ENCODE measurements around the gene ARHGAP42.

ARHGAP42 gene

GRCh38 chr11:100928426-100928825, 241.3 kb downstream of the ARHGAP42 start:
- DNase-seq (ENCODE audit: low read depth in 1 of 2, low spot score in 1 of 2), result no peak
- in situ Hi-C loops (cut with HindIII; ENCODE audit: low pct_unique_long_range_greater_than_20kb, low sequenced_read_pairs), result no loop called here
- no peak for TF ChIP-seq JUND (IDR thresholded peaks at IDR 0.05; ENCODE audit: low read depth)

GRCh38 chr11:100929377-100929776, 242.3 kb downstream of the ARHGAP42 start:
- no peak for TF ChIP-seq JUND (IDR thresholded peaks at IDR 0.05; ENCODE audit: low read depth)
- DNase-seq (ENCODE audit: low read depth in 1 of 2, low spot score in 1 of 2), result no peak
- in situ Hi-C loops (cut with HindIII; ENCODE audit: low pct_unique_long_range_greater_than_20kb, low sequenced_read_pairs), result no loop called here

- in situ Hi-C loops (cut with HindIII; ENCODE audit: low pct_unique_long_range_greater_than_20kb, low sequenced_read_pairs), result no loop called here
- no peak for TF ChIP-seq JUND (IDR thresholded peaks at IDR 0.05; ENCODE audit: low read depth)
- peak; percentile 33 to 82 for DNase-seq (ENCODE audit: low read depth in 1 of 2, low spot score in 1 of 2)
Observed at GRCh38 chr11:100930185-100930778, 243.2 kb downstream of the ARHGAP42 start.

DNA sequence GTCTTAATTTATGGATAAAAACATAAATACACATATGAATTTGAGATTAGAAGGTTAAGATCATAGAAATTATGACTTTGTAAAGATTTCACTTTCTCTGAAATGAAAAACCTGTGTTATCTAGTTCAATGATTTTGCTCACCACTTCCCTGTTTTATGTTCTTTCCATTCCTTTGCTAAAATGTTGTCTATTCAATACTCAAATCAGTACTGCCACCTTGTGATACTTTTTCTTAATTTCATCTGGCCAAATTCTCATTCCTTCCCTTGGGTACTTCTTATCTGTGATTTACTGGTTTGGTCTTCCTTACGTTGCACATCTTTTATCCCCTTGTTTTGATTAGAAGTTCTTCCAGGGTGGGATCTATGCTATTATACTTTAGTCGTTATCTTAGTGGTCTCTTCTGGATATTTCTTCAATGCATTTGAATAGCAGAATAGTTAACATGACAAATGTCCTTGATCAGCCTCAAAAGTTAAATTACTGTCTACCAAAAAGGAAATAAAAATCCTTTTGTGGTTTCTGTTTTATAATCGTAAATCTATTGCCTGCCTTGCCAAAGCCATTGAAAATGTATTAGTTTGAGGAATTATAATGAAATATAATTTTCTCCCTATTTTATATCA, 245.5 kb downstream of the ARHGAP42 start:
- no peak for TF ChIP-seq JUND (IDR thresholded peaks at IDR 0.05; ENCODE audit: low read depth)
- peak; percentile 23 to 70 for DNase-seq (ENCODE audit: low read depth in 1 of 2, low spot score in 1 of 2)
- in situ Hi-C loops (cut with HindIII; ENCODE audit: low pct_unique_long_range_greater_than_20kb, low sequenced_read_pairs), result no loop called here

GRCh38 chr11:100936781-100937180, 249.7 kb downstream of the ARHGAP42 start:
- no peak for DNase-seq (ENCODE audit: low read depth in 1 of 2, low spot score in 1 of 2)
- in situ Hi-C loops (cut with HindIII; ENCODE audit: low pct_unique_long_range_greater_than_20kb, low sequenced_read_pairs), result no loop called here
- no peak for TF ChIP-seq JUND (IDR thresholded peaks at IDR 0.05; ENCODE audit: low read depth)

- in situ Hi-C loops (cut with HindIII; ENCODE audit: low pct_unique_long_range_greater_than_20kb, low sequenced_read_pairs), result no loop called here
Observed at GRCh38 chr11:100939571-100939970, 252.5 kb downstream of the ARHGAP42 start.

DNA sequence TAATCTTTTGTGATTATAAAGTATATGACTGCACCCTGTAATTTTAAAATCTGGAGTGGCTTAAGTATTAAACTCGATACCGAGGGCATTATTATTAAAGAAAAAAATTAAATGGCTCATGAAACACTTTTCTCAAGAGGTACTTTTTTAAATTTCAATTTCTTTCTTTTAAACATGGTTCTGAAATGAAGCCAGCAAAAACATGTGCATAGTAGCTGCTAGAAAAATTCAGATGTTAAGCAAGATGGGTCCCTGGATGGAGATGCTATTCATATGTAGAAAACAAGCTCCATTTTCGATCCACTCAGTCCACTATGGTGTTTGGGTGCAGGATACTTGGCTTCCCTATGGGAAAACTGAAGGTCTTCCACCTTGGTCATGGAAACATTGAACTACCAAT, 253.0 kb downstream of the ARHGAP42 start:
- no peak for DNase-seq (ENCODE audit: low read depth in 1 of 2, low spot score in 1 of 2)
- in situ Hi-C loops (cut with HindIII; ENCODE audit: low pct_unique_long_range_greater_than_20kb, low sequenced_read_pairs), result no loop called here
- no peak for TF ChIP-seq JUND (IDR thresholded peaks at IDR 0.05; ENCODE audit: low read depth)

More at GRCh38 chr11:100939571-100939970, 252.5 kb downstream of the ARHGAP42 start:
- no peak for DNase-seq (ENCODE audit: low read depth in 1 of 2, low spot score in 1 of 2)
- no peak for TF ChIP-seq JUND (IDR thresholded peaks at IDR 0.05; ENCODE audit: low read depth)

DNA sequence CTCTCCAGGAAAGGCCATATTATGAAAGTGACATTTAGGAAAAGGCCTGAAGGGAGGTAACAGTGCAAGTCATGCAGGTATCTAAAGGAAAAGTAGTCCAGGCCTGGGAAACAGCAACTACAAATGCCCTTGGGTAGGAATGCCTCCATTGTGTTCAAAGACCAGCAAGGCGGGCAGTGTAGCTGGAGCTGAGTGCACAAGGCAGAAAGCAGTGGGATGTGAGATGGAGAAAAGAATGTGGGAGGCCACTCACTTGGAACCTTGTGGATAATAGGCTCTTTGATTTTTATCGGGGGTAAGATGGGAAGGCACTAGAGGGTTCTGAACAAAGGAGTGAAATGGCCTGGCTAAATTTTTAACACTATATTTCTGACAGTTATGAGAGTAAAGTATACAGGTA, 253.9 kb downstream of the ARHGAP42 start:
- DNase-seq (ENCODE audit: low read depth in 1 of 2, low spot score in 1 of 2), result peak in 1 of 2 experiments; percentile 25

GRCh38 chr11:100942016-100942415, 254.9 kb downstream of the ARHGAP42 start:
- peak in 1 of 2 experiments; percentile 51 for DNase-seq (ENCODE audit: low read depth in 1 of 2, low spot score in 1 of 2)
- TF ChIP-seq JUND (IDR thresholded peaks at IDR 0.05; ENCODE audit: low read depth), result no peak
- in situ Hi-C loops (cut with HindIII; ENCODE audit: low pct_unique_long_range_greater_than_20kb, low sequenced_read_pairs), result no loop called here

More for the DNA sequence above, 253.9 kb downstream of the ARHGAP42 start:
- in situ Hi-C loops (cut with HindIII; ENCODE audit: low pct_unique_long_range_greater_than_20kb, low sequenced_read_pairs), result no loop called here
- TF ChIP-seq JUND (IDR thresholded peaks at IDR 0.05; ENCODE audit: low read depth), result no peak

DNA sequence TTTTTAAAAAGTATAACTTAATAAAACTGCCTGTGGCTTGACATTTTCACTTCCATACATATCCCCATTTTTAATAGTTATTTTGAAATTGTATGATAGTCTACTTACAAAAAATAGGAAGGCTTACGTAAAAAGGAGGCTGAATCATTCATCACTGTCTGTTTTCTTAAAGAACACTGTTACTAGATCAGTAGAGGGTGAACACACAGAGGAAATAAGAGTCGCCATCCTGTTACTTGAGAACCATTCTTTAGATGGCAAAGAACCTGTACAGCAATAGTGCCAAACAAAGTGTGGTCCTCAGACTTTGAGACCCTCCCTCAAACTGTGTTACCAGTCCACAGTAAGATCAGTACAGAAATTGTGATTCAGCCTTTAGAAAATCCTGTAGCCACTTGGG, 261.8 kb downstream of the ARHGAP42 start:
- TF ChIP-seq JUND (IDR thresholded peaks at IDR 0.05; ENCODE audit: low read depth), result no peak
- in situ Hi-C loops (cut with HindIII; ENCODE audit: low pct_unique_long_range_greater_than_20kb, low sequenced_read_pairs), result no loop called here
- DNase-seq (ENCODE audit: low read depth in 1 of 2, low spot score in 1 of 2), result no peak

GRCh38 chr11:100949443-100949842, 262.4 kb downstream of the ARHGAP42 start:
- no peak for TF ChIP-seq JUND (IDR thresholded peaks at IDR 0.05; ENCODE audit: low read depth)
- peak in 1 of 2 experiments; percentile 77 for DNase-seq (ENCODE audit: low read depth in 1 of 2, low spot score in 1 of 2)
- in situ Hi-C loops (cut with HindIII; ENCODE audit: low pct_unique_long_range_greater_than_20kb, low sequenced_read_pairs), result no loop called here

- in situ Hi-C loops (cut with HindIII; ENCODE audit: low pct_unique_long_range_greater_than_20kb, low sequenced_read_pairs), result no loop called here
- no peak for DNase-seq (ENCODE audit: low read depth in 1 of 2, low spot score in 1 of 2)
- TF ChIP-seq JUND (IDR thresholded peaks at IDR 0.05; ENCODE audit: low read depth), result no peak
Observed at GRCh38 chr11:100955318-100955717, 268.2 kb downstream of the ARHGAP42 start.

GRCh38 chr11:100956351-100956750, 269.3 kb downstream of the ARHGAP42 start:
- no peak for TF ChIP-seq JUND (IDR thresholded peaks at IDR 0.05; ENCODE audit: low read depth)
- in situ Hi-C loops (cut with HindIII; ENCODE audit: low pct_unique_long_range_greater_than_20kb, low sequenced_read_pairs), result no loop called here
- no peak for DNase-seq (ENCODE audit: low read depth in 1 of 2, low spot score in 1 of 2)
